Muscle of leg (tissue), 11 donors: ENCODE data around the gene HOXB6. TPM values are rescaled to one million over a fixed set of nuclear protein-coding genes. Genes with fewer than 3 reads are reported as not detected.

ENCODE experiments used
- DNase-seq: peaks from one replicate; pipeline ENCODE4 v3.0.0; 2013
- H3K27ac ChIP-seq: one replicate; pipeline ENCODE4 v1.5.1; 2013; ENCODE audit warnings: mild to moderate bottlenecking, low read length, control low read depth
- H3K27me3 ChIP-seq: one replicate; pipeline ENCODE4 v1.6.1; 2013; ENCODE audit warnings: low read length; ENCODE audit not compliant: control insufficient read depth, insufficient read depth
- H3K36me3 ChIP-seq: one replicate; pipeline ENCODE4 v1.6.1; 2013; ENCODE audit warnings: low read length; ENCODE audit not compliant: control insufficient read depth, insufficient read depth
- H3K4me1 ChIP-seq: one replicate; pipeline ENCODE4 v1.6.1; 2013; ENCODE audit warnings: low read length; ENCODE audit not compliant: control insufficient read depth, insufficient read depth
- H3K4me3 ChIP-seq: one replicate; pipeline ENCODE4 v1.5.1; 2013; ENCODE audit warnings: low read length, control low read depth
- H3K9me3 ChIP-seq: replicated peaks from 2 replicates; pipeline ENCODE4 v1.6.1; 2013; ENCODE audit warnings: low read depth, low read length; ENCODE audit not compliant: control insufficient read depth
- WGBS: methylation state at CpG from one replicate; pipeline ENCODE4 v1.1.5; 2013; ENCODE audit warnings: missing lambda C conversion rate; ENCODE audit not compliant: insufficient coverage; 5-methylcytosine and 5-hydroxymethylcytosine counted together
- polyA plus RNA-seq, 8 donors: library from polyadenylated mRNA; unstranded; fragments of 120-200 nt; gene quantifications; one replicate each; pipeline versions ENCODE4 v1.2.1 to v1.2.3, GENCODE V29; 2013; ENCODE audit warnings: inconsistent platforms in 1 of 8, low replicate concordance in 1 of 8; ENCODE audit not compliant: insufficient read length in 8 of 8, insufficient read depth in 1 of 8
- total RNA-seq: library from RNA; stranded (reverse); fragments of 120-200 nt; gene quantifications from one replicate; pipeline ENCODE4 v1.2.4, GENCODE V29; 2013

Gene HOXB6
- total and polyA plus RNA-seq, 9 donors: 0.84 to 1.7 (median 1.2) TPM

GRCh38 chr17:48642843-48643696, 38.3 kb upstream of the HOXB6 start:
- no peak for DNase-seq
- peaks cover 8% of the 10 kb centered on the region for H3K4me1 ChIP-seq
- no peaks in the 10 kb centered on the region for H3K9me3 ChIP-seq
- H3K27ac ChIP-seq: no peak overlapping the region
- H3K27me3 ChIP-seq: peaks cover 94% of the 10 kb centered on the region
- no peak overlapping the region for H3K4me3 ChIP-seq
- 14% methylated on average over 7 of the region's 23 CpGs for WGBS
- no peaks in the 10 kb centered on the region for H3K36me3 ChIP-seq

- WGBS: 4% methylated on average over 49 of the region's 58 CpGs
- H3K27me3 ChIP-seq: peaks cover 95% of the 10 kb centered on the region
- H3K4me1 ChIP-seq: peaks cover 5% of the 10 kb centered on the region
- H3K36me3 ChIP-seq: no peaks in the 10 kb centered on the region
- no peak overlapping the region for H3K27ac ChIP-seq
- H3K4me3 ChIP-seq: no peak overlapping the region
- no peak for DNase-seq
- H3K9me3 ChIP-seq: no peaks in the 10 kb centered on the region
Measured at GRCh38 chr17:48642059-48642842, 37.5 kb upstream of the HOXB6 start.

- WGBS: 9% methylated on average over 19 of the region's 29 CpGs
- H3K27me3 ChIP-seq: peaks cover 95% of the 10 kb centered on the region
- no peak overlapping the region for H3K27ac ChIP-seq
- H3K36me3 ChIP-seq: no peaks in the 10 kb centered on the region
- peaks cover 3% of the 10 kb centered on the region for H3K4me1 ChIP-seq
- no peaks in the 10 kb centered on the region for H3K9me3 ChIP-seq
- no peak overlapping the region for H3K4me3 ChIP-seq
- DNase-seq: no peak
Measured at GRCh38 chr17:48641541-48642058, 36.8 kb upstream of the HOXB6 start.

- no CpG with 5 or more reads among the region's 1 CpG for WGBS
- DNase-seq: no peak
- Histone ChIP-seq H3K9me3 (no peaks in the 10 kb centered on the region), H3K4me1 (no peaks in the 10 kb centered on the region), H3K4me3 (no peak overlapping the region), H3K36me3 (no peaks in the 10 kb centered on the region), H3K27ac (no peak overlapping the region), H3K27me3 (peaks cover 95% of the 10 kb centered on the region)
Measured at GRCh38 chr17:48640858-48641180, 36.0 kb upstream of the HOXB6 start.

- H3K4me1 ChIP-seq: no peaks in the 10 kb centered on the region
- 18% methylated on average over 2 of the region's 6 CpGs for WGBS
- no peak overlapping the region for H3K4me3 ChIP-seq
- no peak for DNase-seq
- H3K36me3 ChIP-seq: no peaks in the 10 kb centered on the region
- peaks cover 95% of the 10 kb centered on the region for H3K27me3 ChIP-seq
- H3K27ac ChIP-seq: no peak overlapping the region
- H3K9me3 ChIP-seq: no peaks in the 10 kb centered on the region
Measured at GRCh38 chr17:48639982-48640857, 35.4 kb upstream of the HOXB6 start.

- peaks cover 95% of the 10 kb centered on the region for H3K27me3 ChIP-seq
- WGBS: 33% methylated on average over 3 of the region's 5 CpGs
- H3K4me3 ChIP-seq: no peak overlapping the region
- H3K4me1 ChIP-seq: no peaks in the 10 kb centered on the region
- no peaks in the 10 kb centered on the region for H3K9me3 ChIP-seq
- no peak overlapping the region for H3K27ac ChIP-seq
- no peaks in the 10 kb centered on the region for H3K36me3 ChIP-seq
- DNase-seq: no peak
Measured at GRCh38 chr17:48639136-48639535, 34.4 kb upstream of the HOXB6 start.

GRCh38 chr17:48637323-48638260, 32.8 kb upstream of the HOXB6 start:
- H3K36me3 ChIP-seq: no peaks in the 10 kb centered on the region
- peaks cover 96% of the 10 kb centered on the region for H3K27me3 ChIP-seq
- 36% methylated on average over 7 of the region's 18 CpGs for WGBS
- peaks cover 5% of the 10 kb centered on the region for H3K4me1 ChIP-seq
- DNase-seq: no peak
- no peaks in the 10 kb centered on the region for H3K9me3 ChIP-seq
- no peak overlapping the region for H3K4me3 ChIP-seq
- no peak overlapping the region for H3K27ac ChIP-seq

- Histone ChIP-seq H3K9me3 (no peaks in the 10 kb centered on the region), H3K4me1 (peaks cover 5% of the 10 kb centered on the region), H3K27ac (no peak overlapping the region), H3K4me3 (no peak overlapping the region), H3K27me3 (peaks cover 96% of the 10 kb centered on the region), H3K36me3 (no peaks in the 10 kb centered on the region)
- peak; percentile 68 for DNase-seq
- 1% methylated on average over 17 of the region's 39 CpGs for WGBS
Measured at GRCh38 chr17:48636177-48637018, 31.6 kb upstream of the HOXB6 start.
